ENCODE results near the gene ATG13. TPM values are rescaled to one million over a fixed set of nuclear protein-coding genes. Genes with fewer than 3 reads are reported as not detected.

The ATG13 gene
- total and polyA plus RNA-seq, 2 of the 8 experiments (the other 6 are each of a cell fraction or from before 2014, with no cell fraction given), result 65.0 to 77.4 TPM

DNA sequence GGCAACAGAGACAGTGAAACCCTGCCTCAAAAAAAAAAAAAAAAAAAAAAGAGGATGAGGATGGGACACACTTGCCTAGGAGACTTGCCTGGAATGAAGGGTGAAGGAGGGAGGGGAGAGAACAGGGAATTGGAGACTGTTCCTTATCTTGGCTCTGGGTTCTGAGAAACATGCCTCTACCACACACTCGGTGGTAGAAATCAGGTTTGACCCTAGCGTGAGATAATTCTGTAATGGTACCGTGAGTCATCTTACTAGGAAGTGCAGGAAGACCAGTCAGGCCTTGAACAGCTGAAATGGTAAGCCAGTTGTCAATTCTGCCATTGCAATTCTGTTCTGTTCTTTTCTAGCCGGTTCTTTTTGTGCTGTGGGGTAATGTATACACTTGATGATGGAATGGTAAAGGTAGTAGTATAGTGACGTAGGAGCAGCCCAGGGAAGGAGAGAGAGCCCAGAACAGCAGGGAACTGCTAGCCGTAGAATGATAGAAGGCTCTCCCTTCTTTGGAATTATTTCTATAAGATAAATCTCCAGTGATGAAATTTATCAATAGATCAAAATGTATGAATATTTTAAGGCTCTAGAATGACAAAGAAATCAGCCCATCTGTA, 19.6 kb upstream of the ATG13 start:
- no peak for FAIRE-seq
- no peak overlapping the region for H4K5ac ChIP-seq (ENCODE audit: insufficient read length, low read depth, low read length)
- no peak overlapping the region for H3K56ac ChIP-seq (replicated peaks; ENCODE audit: insufficient read length, low read depth, low read length)
- ChIA-PET POLR2A (ENCODE audit: partially characterized antibody) (no interaction called here), CTCF (ENCODE audit: partially characterized antibody) (interaction anchor here (0.5 kb wide), 1 partner anchor 57 kb away, joined by 3 read pairs; no protein-coding TSS in a partner anchor)
- H3K4me2 ChIP-seq (ENCODE audit: insufficient read depth in 1 of 2, low read depth in 2 of 2, low read length in 2 of 2), result no peak overlapping the region
- H3K79me1 ChIP-seq (ENCODE audit: low read depth, low read length), result peaks cover 2% of the 10 kb centered on the region; the same call in 1 of the 2 replicates
- no peaks in the 10 kb centered on the region for H3K9me3 ChIP-seq (ENCODE audit: insufficient read depth in 2 of 2, low read depth in 1 of 2, low read length in 1 of 2)
- no peak overlapping the region for H2BK20ac ChIP-seq (ENCODE audit: low read length)
- no peak overlapping the region for H3K4ac ChIP-seq (replicated peaks; ENCODE audit: insufficient read length, low read depth, low read length)
- no peak overlapping the region for H2BK15ac ChIP-seq (ENCODE audit: low read length)
- H3K9ac ChIP-seq (replicated peaks in 1 of 4; ENCODE audit: extremely low read depth in 1 of 4, low read depth in 3 of 4, low read length in 3 of 4), result no peak overlapping the region
- no peak overlapping the region for H2AK5ac ChIP-seq (ENCODE audit: low read depth, low read length)
- no peak overlapping the region for H4K91ac ChIP-seq (replicated peaks; ENCODE audit: insufficient read length, low read length)
- H3K27ac ChIP-seq (ENCODE audit: low read depth, low read length), result no peak overlapping the region
- H3K23me2 ChIP-seq (ENCODE audit: low read depth, low read length), result no peaks in the 10 kb centered on the region
- H3K4me1 ChIP-seq (replicated peaks in 1 of 4; ENCODE audit: control insufficient read depth in 3 of 4, insufficient read depth in 4 of 4, low read length in 3 of 4), result peaks cover 0 to 5% (median 3%) of the 10 kb centered on the region in 4 experiments; a peak in 3 of 7 replicates
- H4K8ac ChIP-seq (ENCODE audit: extremely low read depth, insufficient read depth, low read length), result no peak overlapping the region
- no peak overlapping the region for H2BK12ac ChIP-seq (ENCODE audit: low read depth, low read length)
- H2BK5ac ChIP-seq (ENCODE audit: low read depth, low read length), result no peak overlapping the region
- no peak overlapping the region for H3K23ac ChIP-seq (ENCODE audit: insufficient read length)
- H2AFZ ChIP-seq (ENCODE audit: low read length), result no peak overlapping the region
- no peak overlapping the region for H3K14ac ChIP-seq (ENCODE audit: insufficient read length)
- no peak overlapping the region for H2BK120ac ChIP-seq (replicated peaks; ENCODE audit: low read depth, low read length)
- H3K18ac ChIP-seq (ENCODE audit: extremely low read depth, low read length), result no peak overlapping the region
- no peak overlapping the region for H3K4me3 ChIP-seq (ENCODE audit: extremely low read depth in 1 of 4, insufficient read depth in 2 of 4, low read depth in 3 of 4, low read length in 4 of 4)
- no peaks in the 10 kb centered on the region for H3K27me3 ChIP-seq (replicated peaks in 1 of 4; ENCODE audit: control insufficient read depth in 3 of 4, extremely low read depth in 1 of 4, insufficient read depth in 3 of 4, low read length in 3 of 4)
- no peak for DNase-seq (ENCODE audit: low read depth in 1 of 2, low spot score in 2 of 2)
- H3K36me3 ChIP-seq (ENCODE audit: control insufficient read depth in 2 of 4, insufficient read depth in 4 of 4, low read length in 3 of 4), result no peaks in the 10 kb centered on the region
- 93% methylated on average over 6 of the region's 6 CpGs; no CpG with 5 or more reads in 1 of the 2 experiments for WGBS, 2 experiments (ENCODE audit: extremely low coverage in 1 of 2, insufficient coverage in 1 of 2, insufficient read length in 1 of 2, insufficient replicate concordance in 2 of 2, low coverage in 1 of 2, low lambda C conversion rate in 2 of 2, missing lambda C conversion rate in 1 of 2)
- H4K20me1 ChIP-seq (replicated peaks in 1 of 2; ENCODE audit: control insufficient read depth in 1 of 2, insufficient read depth in 2 of 2, low read length in 2 of 2), result peaks cover 3 to 5% of the 10 kb centered on the region in 2 experiments
- H3K79me2 ChIP-seq (ENCODE audit: control insufficient read depth in 1 of 2, insufficient read depth in 2 of 2, low read length in 2 of 2), result peaks cover 7 to 10% of the 10 kb centered on the region in 2 experiments
- TF ChIP-seq NANOG (IDR thresholded peaks at IDR 0.05; ENCODE audit: insufficient read depth, low read depth, low read length, poor library complexity, severe bottlenecking) (no peak), SIRT6 (IDR thresholded peaks at IDR 0.05; ENCODE audit: low read length) (no peak), TBP (IDR thresholded peaks at IDR 0.05; ENCODE audit: low read depth, low read length) (no peak), CHD1 (IDR thresholded peaks at IDR 0.05; ENCODE audit: low read depth, low read length) (no peak)

Measured in H1 (cell line).